Activated T-cell treated with anti-CD3 and anti-CD28 coated beads, Interleukin-2, amount 50 U/mL, for 48 hours (primary cell): ENCODE measurements around the gene IL17RE.
"Not testable (repeated sequence)": the region's sequence is repeated elsewhere in the genome, so short reads cannot be mapped to it uniquely, and the experiment has no call there.

ENCODE experiments used
- DNase-seq, 2 experiments: peaks; one replicate each; pipeline ENCODE4 v3.0.0-alpha.2; 2020

Gene IL17RE

GRCh38 chr3:9902372-9903237 lies at the start of gene IL17RE:
TSS of gene IL17RE (plus strand) at chr3:9902848. CDS start at chr3:9902933, 85 bp downstream.
- peak; percentile 36 to 42 for DNase-seq

GRCh38 chr3:9854291-9854940 lies 48.2 kb upstream of the IL17RE start:
- not testable (repeated sequence) for DNase-seq

- DNase-seq: no peak
Observed at GRCh38 chr3:9855594-9855993, 47.1 kb upstream of the IL17RE start.

GRCh38 chr3:9859530-9860025 lies 43.1 kb upstream of the IL17RE start:
- DNase-seq: no peak

GRCh38 chr3:9861201-9861600 lies 41.4 kb upstream of the IL17RE start:
- no peak for DNase-seq

GRCh38 chr3:9861626-9862130 lies 41.0 kb upstream of the IL17RE start:
- DNase-seq: no peak

- peak; percentile 46 to 57 for DNase-seq
Observed at GRCh38 chr3:9862391-9863057, 40.1 kb upstream of the IL17RE start.

- DNase-seq: no peak
Observed at GRCh38 chr3:9863058-9863772, 39.4 kb upstream of the IL17RE start.

GRCh38 chr3:9864200-9864927 lies 38.3 kb upstream of the IL17RE start:
- DNase-seq: no peak

- DNase-seq: not testable (repeated sequence)
Observed at GRCh38 chr3:9865125-9865637, 37.5 kb upstream of the IL17RE start.

- DNase-seq: no peak
Observed at GRCh38 chr3:9866639-9867038, 36.0 kb upstream of the IL17RE start.

- DNase-seq: no peak
Observed at GRCh38 chr3:9867106-9867505, 35.5 kb upstream of the IL17RE start.

GRCh38 chr3:9869955-9870354 lies 32.7 kb upstream of the IL17RE start:
- no peak for DNase-seq

- no peak for DNase-seq
Observed at GRCh38 chr3:9870978-9871377, 31.7 kb upstream of the IL17RE start.

- DNase-seq: not testable (repeated sequence)
Observed at GRCh38 chr3:9872067-9872466, 30.6 kb upstream of the IL17RE start.

- DNase-seq: no peak
Observed at GRCh38 chr3:9875448-9875847, 27.2 kb upstream of the IL17RE start.

GRCh38 chr3:9876255-9876654 lies 26.4 kb upstream of the IL17RE start:
- not testable (repeated sequence) for DNase-seq

- DNase-seq: no peak
Observed at GRCh38 chr3:9876991-9877390, 25.7 kb upstream of the IL17RE start.

- DNase-seq: no peak
Observed at GRCh38 chr3:9878700-9879099, 23.9 kb upstream of the IL17RE start.

- no peak for DNase-seq
Observed at GRCh38 chr3:9879830-9880549, 22.7 kb upstream of the IL17RE start, which contains the start of gene CIDEC. TSS of gene CIDEC (minus strand) at chr3:9880253. CDS start at chr3:9878486, 1,767 bp downstream.

- no peak for DNase-seq
Observed at GRCh38 chr3:9881441-9881840, 21.2 kb upstream of the IL17RE start.
